NCI-H2029 treated with DMSO at 0.1 percent for 48 hours (cell line): ENCODE results near the gene VPS13C.

Experiments used
- DNase-seq: peaks from one replicate; lab custom pipeline; 2025; lab: John Stamatoyannopoulos, UW

Gene VPS13C

GRCh38 chr15:61938249-61938648 is 122.0 kb downstream of the VPS13C start:
- DNase-seq, result no peak

GRCh38 chr15:61936528-61937195 is 123.6 kb downstream of the VPS13C start:
- DNase-seq, result no peak

- no peak for DNase-seq
Measured at GRCh38 chr15:61935493-61935892, 124.8 kb downstream of the VPS13C start.

GRCh38 chr15:61929452-61929851 is 130.8 kb downstream of the VPS13C start:
- DNase-seq, result no peak

- DNase-seq, result no peak
Measured at GRCh38 chr15:61923173-61923572, 137.1 kb downstream of the VPS13C start.

- DNase-seq, result no peak
Measured at GRCh38 chr15:61921093-61921492, 139.2 kb downstream of the VPS13C start.

- no peak for DNase-seq
Measured at GRCh38 chr15:61917457-61917856, 142.8 kb downstream of the VPS13C start.

- no peak for DNase-seq
Measured at GRCh38 chr15:61916104-61916503, 144.1 kb downstream of the VPS13C start.

GRCh38 chr15:61915640-61916039 is 144.6 kb downstream of the VPS13C start:
- DNase-seq, result no peak

GRCh38 chr15:61910839-61911369 is 149.3 kb downstream of the VPS13C start:
- no peak for DNase-seq

GRCh38 chr15:61908241-61908640 is 152.0 kb downstream of the VPS13C start:
- DNase-seq, result no peak

- no peak for DNase-seq
Measured at GRCh38 chr15:61907753-61908086, 152.5 kb downstream of the VPS13C start.

GRCh38 chr15:61906961-61907752 is 153.1 kb downstream of the VPS13C start:
- no peak for DNase-seq

GRCh38 chr15:61893146-61893545 is 167.1 kb downstream of the VPS13C start:
- DNase-seq, result no peak

GRCh38 chr15:61892140-61892539 is 168.1 kb downstream of the VPS13C start:
- DNase-seq, result no peak

GRCh38 chr15:61890106-61890505 is 170.1 kb downstream of the VPS13C start:
- DNase-seq, result no peak

- no peak for DNase-seq
Measured at GRCh38 chr15:61889706-61890105, 170.5 kb downstream of the VPS13C start.

- no peak for DNase-seq
Measured at GRCh38 chr15:61888074-61888780, 172.0 kb downstream of the VPS13C start.

- peak; percentile 20 for DNase-seq
Measured at GRCh38 chr15:61880084-61880483, 180.2 kb downstream of the VPS13C start.

GRCh38 chr15:61879219-61879618 is 181.0 kb downstream of the VPS13C start:
- peak; percentile 62 for DNase-seq

- DNase-seq, result peak; percentile 12
Measured at GRCh38 chr15:61871926-61872522, 188.2 kb downstream of the VPS13C start.

- no peak for DNase-seq
Measured at GRCh38 chr15:61869656-61870055, 190.6 kb downstream of the VPS13C start.
